B cell (primary cell): ENCODE results near the gene LGI1. TPM values are rescaled to one million over a fixed set of nuclear protein-coding genes. Genes with fewer than 3 reads are reported as not detected.

Source experiments
- ATAC-seq: fragments of 200-7000 bp; cut with Tn5 transposase; one replicate; pipeline ENCODE4 v1.10.0; 2021; ENCODE audit warnings: low read depth, mild to moderate bottlenecking, moderate number of reproducible peaks, moderate library complexity
- CTCF ChIA-PET: fragments of 350-600 bp; sonication (Branson Sonifier 250); formaldehyde crosslinking; loops from one replicate; lab custom pipeline; 2021; ENCODE audit warnings: antibody characterized with exemption, inconsistent platforms; lab: Charles Lee
- POLR2A ChIA-PET: fragments of 350-600 bp; sonication (Branson Sonifier 250); formaldehyde crosslinking; loops from one replicate; lab custom pipeline; 2021; ENCODE audit warnings: antibody characterized with exemption; lab: Charles Lee
- DNase-seq: peaks from one replicate; pipeline ENCODE4 v3.0.0; 2013
- H2AFZ ChIP-seq: 2 replicates; pipeline ENCODE4 v1.6.1; 2012; ENCODE audit warnings: mild to moderate bottlenecking, low read depth, low read length; ENCODE audit not compliant: insufficient read depth, poor library complexity, severe bottlenecking
- H3K27ac ChIP-seq, 2 donors: 1 replicate in 1 of 2; 2 replicates in 1 of 2; pipeline ENCODE4 v1.5.1; 2012 to 2013; ENCODE audit warnings: low read length in 2 of 2, mild to moderate bottlenecking in 2 of 2, moderate library complexity in 1 of 2
- H3K27me3 ChIP-seq, 4 experiments: fragments of 200-600 bp in 1 of 4; sonication (generic) in 1 of 4; replicated peaks in 1 of 4; 1 replicate in 2 of 4; 2 replicates in 2 of 4; pipeline versions ENCODE4 v1.6.1 to v1.7.0; 2013 to 2016; ENCODE audit warnings: low read length in 3 of 4, mild to moderate bottlenecking in 2 of 4, mixed read lengths in 1 of 4, moderate library complexity in 1 of 4; ENCODE audit not compliant: insufficient read depth in 4 of 4, control insufficient read depth in 3 of 4; ENCODE audit errors: control extremely low read depth in 1 of 4
- H3K36me3 ChIP-seq, 2 experiments: replicated peaks in 1 of 2; 1 replicate in 1 of 2; 2 replicates in 1 of 2; pipeline versions ENCODE4 v1.6.1 to v1.7.1; 2013; ENCODE audit warnings: low read length in 1 of 2; ENCODE audit not compliant: insufficient read depth in 2 of 2, control insufficient read depth in 1 of 2; ENCODE audit errors: control extremely low read depth in 1 of 2, extremely low read depth in 1 of 2
- H3K4me1 ChIP-seq, 2 donors: fragments of 200-600 bp in 1 of 2; sonication (generic) in 1 of 2; 1 replicate in 1 of 2; 2 replicates in 1 of 2; pipeline versions ENCODE4 v1.5.1 to v1.6.1; 2013 to 2017; ENCODE audit warnings: low read length in 2 of 2; ENCODE audit not compliant: control insufficient read depth in 2 of 2, insufficient read depth in 2 of 2
- H3K4me2 ChIP-seq: replicated peaks from 2 replicates; pipeline ENCODE3; 2012; ENCODE audit warnings: mild to moderate bottlenecking, low read depth, low read length; ENCODE audit not compliant: poor library complexity, severe bottlenecking
- H3K4me3 ChIP-seq, 5 experiments: fragments of 200-600 bp in 1 of 5; sonication (generic) in 1 of 5; 1 replicate in 3 of 5; 2 replicates in 2 of 5; pipeline versions ENCODE4 v1.5.1 to v1.7.0; 2011 to 2016; ENCODE audit warnings: low read length in 4 of 5, mild to moderate bottlenecking in 4 of 5, low read depth in 2 of 5, control low read depth in 1 of 5, moderate library complexity in 1 of 5; ENCODE audit not compliant: insufficient read depth in 1 of 5; ENCODE audit errors: control extremely low read depth in 1 of 5, extremely low read depth in 1 of 5
- H3K79me2 ChIP-seq: fragments of 200-600 bp; sonication (generic); one replicate; pipeline ENCODE4 v1.6.0; 2016; ENCODE audit warnings: low read length; ENCODE audit not compliant: control insufficient read depth, insufficient read depth
- H3K9ac ChIP-seq: fragments of 200-600 bp; sonication (generic); 2 replicates; pipeline ENCODE4 v1.6.1; 2017; ENCODE audit warnings: mild to moderate bottlenecking, low read length, moderate library complexity
- H3K9me3 ChIP-seq, 3 donors: one replicate each; pipeline versions ENCODE4 v1.6.1 to v1.7.1; 2013; ENCODE audit warnings: low read length in 2 of 3; ENCODE audit not compliant: control insufficient read depth in 2 of 3, insufficient read depth in 1 of 3; ENCODE audit errors: control extremely low read depth in 1 of 3
- H4K20me1 ChIP-seq: 2 replicates; pipeline ENCODE4 v1.6.0; 2012; ENCODE audit warnings: mild to moderate bottlenecking, low read length; ENCODE audit not compliant: insufficient read depth, control insufficient read depth, poor library complexity, severe bottlenecking
- H3K27ac Mint-ChIP-seq: one replicate; pipeline ENCODE4 v1.8.0; 2021; ENCODE audit warnings: mixed read lengths
- H3K27me3 Mint-ChIP-seq: one replicate; pipeline ENCODE4 v1.8.0; 2021; ENCODE audit warnings: mixed read lengths
- H3K4me1 Mint-ChIP-seq: one replicate; pipeline ENCODE4 v1.8.0; 2021; ENCODE audit warnings: mixed read lengths
- H3K4me3 Mint-ChIP-seq: one replicate; pipeline ENCODE4 v1.8.0; 2021; ENCODE audit warnings: mixed read lengths
- H3K9me3 Mint-ChIP-seq: one replicate; pipeline ENCODE4 v1.8.0; 2022; ENCODE audit warnings: mixed read lengths; ENCODE audit not compliant: insufficient read depth
- CTCF ChIP-seq: fragments of 200-600 bp; IDR thresholded peaks from one replicate; pipeline ENCODE4 v1.8.0; 2022; ENCODE audit warnings: antibody characterized with exemption, mild to moderate bottlenecking
- EZH2 ChIP-seq: IDR thresholded peaks from 2 replicates; pipeline ENCODE4 v1.6.1; 2012; ENCODE audit warnings: borderline replicate concordance, low read depth, mild to moderate bottlenecking, moderate library complexity, low read length; ENCODE audit not compliant: insufficient read depth, poor library complexity, severe bottlenecking
- WGBS: methylation state at CpG from one replicate; pipeline ENCODE4 v1.1.5; 2013; ENCODE audit warnings: missing lambda C conversion rate; ENCODE audit not compliant: insufficient coverage; 5-methylcytosine and 5-hydroxymethylcytosine counted together
- intact Hi-C: fragments of 100-400 bp; cut with micrococcal nuclease; formaldehyde crosslinking; loops from one replicate; pipeline ENCODE4 v1.10.0; 2022
- polyA plus RNA-seq: library from polyadenylated mRNA; depleted of rRNA; stranded (reverse); fragments of >200 nt; gene quantifications from 2 replicates; pipeline ENCODE4 v1.2.3, GENCODE V29; 2012
- total RNA-seq, 2 donors: library from RNA; stranded (reverse); fragments of 120-200 nt in 1 of 2; gene quantifications; 1 replicate in 1 of 2; 2 replicates in 1 of 2; pipeline versions ENCODE4 v1.2.3 to v1.2.4, GENCODE V29; 2013 to 2022

LGI1 gene
- total and polyA plus RNA-seq, 2 donors (not counting 1 experiment from before 2014, with no cell fraction given) = not detected

GRCh38 chr10:93757136-93757535, 600 bp upstream of the LGI1 start:
- no peaks in the 10 kb centered on the region for H3K9me3 Mint-ChIP-seq
- H3K27me3 Mint-ChIP-seq = peaks cover 79% of the 10 kb centered on the region
- H3K79me2 ChIP-seq = no peaks in the 10 kb centered on the region
- no peaks in the 10 kb centered on the region for H3K36me3 ChIP-seq
- no peak overlapping the region for H3K27ac ChIP-seq
- peaks cover 4% of the 10 kb centered on the region for H3K4me1 Mint-ChIP-seq
- no peaks in the 10 kb centered on the region for H4K20me1 ChIP-seq
- no peak overlapping the region for H3K4me2 ChIP-seq
- DNase-seq (no peak), ATAC-seq (no peak)
- H3K9me3 ChIP-seq = no peaks in the 10 kb centered on the region
- intact Hi-C loops = no loop called here
- H3K27ac Mint-ChIP-seq = no peak overlapping the region
- TF ChIP-seq CTCF = no peak
- TF ChIP-seq EZH2 = no peak
- H3K27me3 ChIP-seq = peaks cover 0 to 28% (median 22%) of the 10 kb centered on the region in 4 experiments
- peaks cover under 1% of the 10 kb centered on the region in 2 donors for H3K4me1 ChIP-seq
- WGBS = 83% methylated on average over 1 of the region's 5 CpGs
- no peak overlapping the region for H2AFZ ChIP-seq
- no peak overlapping the region for H3K4me3 Mint-ChIP-seq
- CTCF ChIA-PET = no interaction called here
- H3K9ac ChIP-seq = no peak overlapping the region
- POLR2A ChIA-PET = no interaction called here
- no peak overlapping the region for H3K4me3 ChIP-seq

- Mint-ChIP-seq H3K9me3 (no peaks in the 10 kb centered on the region), H3K4me1 (peaks cover 2% of the 10 kb centered on the region), H3K27me3 (peaks cover 77% of the 10 kb centered on the region), H3K27ac (no peak overlapping the region), H3K4me3 (no peak overlapping the region)
- TF ChIP-seq EZH2 = no peak
- no peak for TF ChIP-seq CTCF
- DNase-seq (no peak), ATAC-seq (no peak)
- Histone ChIP-seq H3K4me1 (no peaks in the 10 kb centered on the region), H3K4me2 (no peak overlapping the region), H3K27me3 (peaks cover 0 to 30% (median 20%) of the 10 kb centered on the region in 4 experiments), H3K9me3 (no peaks in the 10 kb centered on the region), H4K20me1 (no peaks in the 10 kb centered on the region), H3K9ac (no peak overlapping the region), H3K36me3 (no peaks in the 10 kb centered on the region), H2AFZ (no peak overlapping the region), H3K79me2 (no peaks in the 10 kb centered on the region), H3K4me3 (no peak overlapping the region), H3K27ac (no peak overlapping the region)
- POLR2A ChIA-PET = no interaction called here
- intact Hi-C loops = no loop called here
- CTCF ChIA-PET = no interaction called here
- 40% methylated on average over 1 of the region's 5 CpGs for WGBS
Measured at GRCh38 chr10:93758508-93758885, 761 bp downstream of the LGI1 start.
